ENCODE measurements around the gene LGALS4.

DNA sequence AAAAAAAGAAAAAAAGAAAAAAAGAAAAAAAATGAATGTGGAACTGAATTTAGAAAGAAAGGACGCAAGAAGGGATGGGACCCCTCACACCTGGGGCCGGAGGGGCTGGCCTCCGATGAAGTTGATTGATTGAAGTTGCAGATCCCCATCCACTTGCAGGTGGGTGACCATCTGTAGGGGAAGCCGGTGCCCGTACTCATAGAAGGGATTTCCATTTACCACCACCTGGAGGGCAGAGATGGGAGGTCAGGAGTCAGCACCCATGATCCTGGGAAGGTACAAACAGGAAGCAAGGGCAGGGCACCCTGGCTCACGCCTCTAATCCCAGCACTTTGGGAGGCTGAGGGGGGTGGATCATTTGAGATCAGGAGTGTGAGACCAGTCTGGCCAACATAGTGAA lies 6.4 kb downstream of the LGALS4 start:
- TF ChIP-seq POLR2A (IDR thresholded peaks at IDR 0.05; ENCODE audit: low read length), result no peak
- TF ChIP-seq GATA1 (IDR thresholded peaks at IDR 0.05; ENCODE audit: low read depth, low read length), result no peak
